GM19351 (cell line): ENCODE results near the gene RNF32.
"Not testable (repeated sequence)": the region's sequence is repeated elsewhere in the genome, so short reads cannot be mapped to it uniquely, and the experiment has no call there.

ENCODE experiments used
- ATAC-seq: cut with Tn5 transposase; IDR thresholded peaks from one replicate; pipeline ENCODE4 v1.9.1; 2021; ENCODE audit warnings: mild to moderate bottlenecking, moderate library complexity; ENCODE audit not compliant: unreplicated experiment

RNF32 gene

GRCh38 chr7:156639426-156640256 is 933 bp upstream of the RNF32 start:
- ATAC-seq: no peak

GRCh38 chr7:156640949-156641485 is 443 bp downstream of the RNF32 start:
- peak; percentile 67 for ATAC-seq

- no peak for ATAC-seq
Measured at GRCh38 chr7:156642306-156643045, 1.9 kb downstream of the RNF32 start.

GRCh38 chr7:156647330-156647729 is 6.8 kb downstream of the RNF32 start:
- not testable (repeated sequence) for ATAC-seq

- ATAC-seq: no peak
Measured at GRCh38 chr7:156650042-156650441, 9.5 kb downstream of the RNF32 start.

GRCh38 chr7:156651474-156651873 is 10.9 kb downstream of the RNF32 start:
- ATAC-seq: no peak

GRCh38 chr7:156652886-156653568 is 12.5 kb downstream of the RNF32 start:
- ATAC-seq: no peak

- ATAC-seq: no peak
Measured at GRCh38 chr7:156654511-156655234, 14.1 kb downstream of the RNF32 start.

- ATAC-seq: no peak
Measured at GRCh38 chr7:156655251-156655650, 14.7 kb downstream of the RNF32 start.

GRCh38 chr7:156655983-156656382 is 15.4 kb downstream of the RNF32 start:
- no peak for ATAC-seq

GRCh38 chr7:156656598-156656997 is 16.0 kb downstream of the RNF32 start:
- peak; percentile 54 for ATAC-seq

- no peak for ATAC-seq
Measured at GRCh38 chr7:156657681-156658080, 17.1 kb downstream of the RNF32 start.

GRCh38 chr7:156659203-156659602 is 18.6 kb downstream of the RNF32 start:
- no peak for ATAC-seq

GRCh38 chr7:156659961-156660360 is 19.4 kb downstream of the RNF32 start:
- ATAC-seq: no peak

- no peak for ATAC-seq
Measured at GRCh38 chr7:156661637-156662036, 21.1 kb downstream of the RNF32 start.

GRCh38 chr7:156662277-156662676 is 21.7 kb downstream of the RNF32 start:
- ATAC-seq: no peak

GRCh38 chr7:156665101-156665500 is 24.5 kb downstream of the RNF32 start:
- ATAC-seq: no peak

- ATAC-seq: no peak
Measured at GRCh38 chr7:156666368-156667109, 26.0 kb downstream of the RNF32 start.

- no peak for ATAC-seq
Measured at GRCh38 chr7:156667110-156667426, 26.5 kb downstream of the RNF32 start.

- no peak for ATAC-seq
Measured at GRCh38 chr7:156668130-156668741, 27.7 kb downstream of the RNF32 start.
